ENCODE data around the gene GZMM.

DNA sequence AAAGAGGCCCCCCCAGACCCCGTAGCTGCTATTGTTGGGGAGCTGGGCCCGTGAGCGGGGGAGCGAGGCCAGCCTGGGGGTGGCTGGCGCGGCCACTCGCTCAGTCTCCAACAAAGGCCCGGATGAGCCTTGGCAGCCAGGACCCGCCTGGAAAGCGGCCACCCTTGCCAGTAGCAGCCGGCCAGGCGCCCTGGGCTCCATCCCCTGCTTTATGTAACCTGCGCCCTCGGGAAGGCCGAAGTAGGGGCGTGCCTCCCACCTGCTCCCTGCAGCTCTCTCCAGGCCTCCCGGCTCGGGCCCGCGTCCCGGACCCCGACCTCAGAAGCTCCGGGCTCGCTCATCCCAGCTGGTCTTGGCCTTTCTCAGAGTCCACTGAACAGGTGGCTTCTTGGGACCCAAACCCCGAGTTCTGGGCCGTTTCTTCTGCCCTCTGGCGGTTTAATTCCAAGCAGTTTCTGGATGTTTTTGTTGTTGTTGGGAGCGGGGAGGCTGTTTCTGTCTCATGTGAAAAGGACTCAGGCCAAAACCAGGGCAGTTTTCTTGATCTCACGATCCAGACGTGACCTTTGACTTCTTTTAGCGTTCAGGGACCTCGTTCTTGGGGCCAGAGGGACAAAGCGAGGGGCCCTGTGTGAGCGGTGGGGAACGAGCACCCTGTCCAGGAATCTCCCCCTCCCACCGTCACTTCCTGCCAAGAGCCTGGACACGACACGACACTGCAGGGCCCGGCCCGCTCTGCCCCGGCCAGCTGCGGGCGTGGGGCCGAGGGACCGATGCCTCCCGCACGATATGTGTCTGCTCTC is 11.1 kb upstream of the GZMM start:
- no peak for TF ChIP-seq EZH2 (IDR thresholded peaks at IDR 0.05; ENCODE audit: low read length, unreplicated experiment)
- TF ChIP-seq, protein P1, sequence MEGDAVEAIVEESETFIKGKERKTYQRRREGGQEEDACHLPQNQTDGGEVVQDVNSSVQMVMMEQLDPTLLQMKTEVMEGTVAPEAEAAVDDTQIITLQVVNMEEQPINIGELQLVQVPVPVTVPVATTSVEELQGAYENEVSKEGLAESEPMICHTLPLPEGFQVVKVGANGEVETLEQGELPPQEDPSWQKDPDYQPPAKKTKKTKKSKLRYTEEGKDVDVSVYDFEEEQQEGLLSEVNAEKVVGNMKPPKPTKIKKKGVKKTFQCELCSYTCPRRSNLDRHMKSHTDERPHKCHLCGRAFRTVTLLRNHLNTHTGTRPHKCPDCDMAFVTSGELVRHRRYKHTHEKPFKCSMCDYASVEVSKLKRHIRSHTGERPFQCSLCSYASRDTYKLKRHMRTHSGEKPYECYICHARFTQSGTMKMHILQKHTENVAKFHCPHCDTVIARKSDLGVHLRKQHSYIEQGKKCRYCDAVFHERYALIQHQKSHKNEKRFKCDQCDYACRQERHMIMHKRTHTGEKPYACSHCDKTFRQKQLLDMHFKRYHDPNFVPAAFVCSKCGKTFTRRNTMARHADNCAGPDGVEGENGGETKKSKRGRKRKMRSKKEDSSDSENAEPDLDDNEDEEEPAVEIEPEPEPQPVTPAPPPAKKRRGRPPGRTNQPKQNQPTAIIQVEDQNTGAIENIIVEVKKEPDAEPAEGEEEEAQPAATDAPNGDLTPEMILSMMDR (conservative IDR thresholded peaks at IDR 0.05; ENCODE audit: low read depth, low read length) = peak; percentile 62

Data from PC-3 (cell line).